HUES6 (cell line): ENCODE results near the gene FGGY.
"Not testable (repeated sequence)": the region's sequence is repeated elsewhere in the genome, so short reads cannot be mapped to it uniquely, and the experiment has no call there.

Source experiments
- H3K27ac ChIP-seq: 2 replicates; pipeline ENCODE4 v1.7.0; 2013; ENCODE audit warnings: low read depth, mild to moderate bottlenecking, low read length, inconsistent platforms
- H3K27me3 ChIP-seq: 2 replicates; pipeline ENCODE4 v1.6.1; 2013; ENCODE audit warnings: low read length; ENCODE audit not compliant: control insufficient read depth, insufficient read depth
- H3K36me3 ChIP-seq: 2 replicates; pipeline ENCODE4 v1.6.1; 2013; ENCODE audit warnings: low read length; ENCODE audit not compliant: control insufficient read depth, insufficient read depth
- H3K4me1 ChIP-seq: 2 replicates; pipeline ENCODE4 v1.6.1; 2013; ENCODE audit warnings: low read length; ENCODE audit not compliant: control insufficient read depth, insufficient read depth
- H3K4me3 ChIP-seq: 2 replicates; pipeline ENCODE4 v1.5.1; 2013; ENCODE audit warnings: low read depth, low read length
- H3K9ac ChIP-seq: one replicate; pipeline ENCODE4 v1.6.1; 2013; ENCODE audit warnings: mild to moderate bottlenecking, low read length
- H3K9me3 ChIP-seq: 2 replicates; pipeline ENCODE4 v1.6.1; 2013; ENCODE audit warnings: low read depth, low read length; ENCODE audit not compliant: control insufficient read depth, insufficient read depth

Gene FGGY

DNA sequence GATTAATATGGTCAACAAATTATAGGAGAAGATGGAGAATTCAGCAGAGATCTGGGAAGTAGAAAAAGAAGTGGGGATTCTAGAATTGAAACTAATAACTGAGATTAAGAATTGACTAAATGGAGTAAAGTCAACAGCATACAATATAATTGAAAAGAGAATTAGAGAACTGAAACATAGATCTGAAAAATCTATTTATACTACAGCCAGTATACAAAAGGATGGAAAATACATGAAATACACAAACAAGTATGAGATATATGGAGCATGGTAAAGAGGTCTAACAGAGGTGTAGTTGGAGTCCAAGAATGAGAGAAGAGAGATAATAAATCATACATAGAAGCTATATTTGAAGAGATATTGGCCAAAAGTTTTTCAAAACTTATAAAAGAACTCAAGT is 235.2 kb downstream of the FGGY start:
- Histone ChIP-seq H3K4me3 (no peak overlapping the region), H3K4me1 (no peaks in the 10 kb centered on the region)

DNA sequence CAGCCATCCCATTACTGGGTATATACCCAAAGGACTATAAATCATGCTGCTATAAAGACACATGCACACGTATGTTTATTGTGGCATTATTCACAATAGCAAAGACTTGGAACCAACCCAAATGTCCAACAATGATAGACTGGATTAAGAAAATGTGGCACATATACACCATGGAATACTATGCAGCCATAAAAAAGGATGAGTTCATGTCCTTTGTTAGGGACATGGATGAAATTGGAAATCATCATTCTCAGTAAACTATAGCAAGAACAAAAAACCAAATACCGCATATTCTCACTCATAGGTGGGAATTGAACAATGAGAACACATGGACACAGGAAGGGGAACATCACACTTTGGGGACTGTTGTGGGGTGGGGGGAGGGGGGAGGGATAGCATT is 241.6 kb downstream of the FGGY start:
- H3K36me3 ChIP-seq, H3K9ac ChIP-seq, H3K9me3 ChIP-seq, H3K27me3 ChIP-seq, H3K4me3 ChIP-seq, H3K27ac ChIP-seq, H3K4me1 ChIP-seq: not testable (repeated sequence)

More for the DNA sequence above, 235.2 kb downstream of the FGGY start:
- Histone ChIP-seq H3K36me3 (no peaks in the 10 kb centered on the region), H3K27me3 (no peaks in the 10 kb centered on the region), H3K9me3 (0 out of 2 replicates have a peak, but pooled peaks cover 3% of the 10 kb centered on the region), H3K27ac (no peak overlapping the region), H3K9ac (no peak overlapping the region)

DNA sequence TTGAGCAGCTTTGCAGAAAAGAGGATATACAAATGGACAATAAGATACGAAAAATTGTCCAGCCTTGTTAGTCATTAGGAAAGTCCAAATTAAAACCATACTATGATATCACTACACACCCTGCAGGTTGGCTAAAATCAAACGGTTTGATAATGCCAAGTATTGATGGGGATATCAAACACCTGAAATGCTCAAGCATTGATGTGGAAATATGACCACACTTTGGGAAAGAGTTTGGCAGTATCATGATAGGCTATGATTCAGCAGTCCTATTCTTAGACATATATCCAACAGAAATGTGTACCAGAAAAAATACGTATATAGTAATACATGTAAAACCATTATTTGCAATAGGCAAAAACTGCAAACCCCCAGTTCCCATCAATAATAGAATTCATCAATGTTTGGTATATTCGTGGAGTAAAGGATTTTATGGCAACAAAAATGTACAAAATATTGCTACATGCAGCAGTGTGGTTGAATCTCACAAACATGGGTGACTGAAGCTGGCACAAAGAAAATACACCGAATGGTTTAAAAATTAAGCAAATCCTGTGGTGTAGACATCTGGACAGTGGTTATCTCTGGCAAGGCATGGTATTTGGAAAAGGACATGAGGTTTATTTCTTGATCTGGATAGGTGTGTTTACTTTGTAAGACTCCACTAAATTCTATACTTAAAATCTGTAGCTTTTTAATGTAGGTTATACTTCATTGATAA is 243.2 kb downstream of the FGGY start:
- no peaks in the 10 kb centered on the region for H3K27me3 ChIP-seq
- no peak overlapping the region for H3K4me3 ChIP-seq
- no peak overlapping the region for H3K9ac ChIP-seq
- no peaks in the 10 kb centered on the region for H3K9me3 ChIP-seq
- no peak overlapping the region for H3K27ac ChIP-seq
- no peaks in the 10 kb centered on the region for H3K36me3 ChIP-seq
- no peaks in the 10 kb centered on the region for H3K4me1 ChIP-seq

DNA sequence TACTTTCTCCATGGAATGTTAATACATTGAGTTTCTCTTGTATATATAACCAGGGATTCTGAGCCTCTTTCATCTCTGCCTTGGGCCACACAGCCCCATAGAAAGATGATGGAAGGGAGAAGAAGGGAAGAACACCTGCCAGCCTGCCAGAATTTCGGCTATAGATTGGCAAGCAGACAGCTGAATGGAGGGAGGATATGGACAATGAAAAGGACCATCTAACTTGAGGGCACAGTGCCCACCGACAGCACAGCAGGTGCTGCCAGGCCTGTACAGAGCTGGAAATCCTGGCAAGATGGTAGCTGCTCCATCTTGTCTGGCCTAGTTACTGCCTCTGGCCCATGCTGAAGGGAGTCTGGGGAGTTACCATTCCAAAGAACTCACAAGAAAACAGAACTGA is 244.3 kb downstream of the FGGY start:
- no peaks in the 10 kb centered on the region for H3K36me3 ChIP-seq
- no peak overlapping the region for H3K9ac ChIP-seq
- no peak overlapping the region for H3K27ac ChIP-seq
- H3K4me1 ChIP-seq: no peaks in the 10 kb centered on the region
- H3K27me3 ChIP-seq: no peaks in the 10 kb centered on the region
- H3K4me3 ChIP-seq: no peak overlapping the region
- H3K9me3 ChIP-seq: no peaks in the 10 kb centered on the region

DNA sequence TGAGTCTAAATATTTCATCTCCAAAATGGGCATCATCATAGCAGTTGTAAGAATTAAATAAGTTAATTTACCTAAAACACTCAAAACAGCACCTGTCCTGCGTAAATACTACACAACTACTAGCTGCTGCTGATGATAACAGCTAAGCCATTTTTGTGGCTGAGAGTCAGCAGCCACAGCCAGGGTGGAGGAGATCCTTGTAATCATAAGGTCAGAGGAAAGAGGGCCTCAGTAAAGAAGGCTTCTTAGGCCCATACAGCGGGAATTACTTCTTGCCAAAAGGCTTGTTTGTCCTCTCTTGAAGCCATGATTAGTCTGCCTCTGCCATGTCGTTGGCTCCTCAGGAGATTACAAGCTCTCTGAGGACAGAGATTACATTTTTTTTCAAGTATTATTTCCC is 245.0 kb downstream of the FGGY start:
- H3K36me3 ChIP-seq: no peaks in the 10 kb centered on the region
- no peaks in the 10 kb centered on the region for H3K27me3 ChIP-seq
- H3K4me3 ChIP-seq: no peak overlapping the region
- H3K9me3 ChIP-seq: no peaks in the 10 kb centered on the region
- H3K4me1 ChIP-seq: no peaks in the 10 kb centered on the region
- no peak overlapping the region for H3K27ac ChIP-seq
- no peak overlapping the region for H3K9ac ChIP-seq

DNA sequence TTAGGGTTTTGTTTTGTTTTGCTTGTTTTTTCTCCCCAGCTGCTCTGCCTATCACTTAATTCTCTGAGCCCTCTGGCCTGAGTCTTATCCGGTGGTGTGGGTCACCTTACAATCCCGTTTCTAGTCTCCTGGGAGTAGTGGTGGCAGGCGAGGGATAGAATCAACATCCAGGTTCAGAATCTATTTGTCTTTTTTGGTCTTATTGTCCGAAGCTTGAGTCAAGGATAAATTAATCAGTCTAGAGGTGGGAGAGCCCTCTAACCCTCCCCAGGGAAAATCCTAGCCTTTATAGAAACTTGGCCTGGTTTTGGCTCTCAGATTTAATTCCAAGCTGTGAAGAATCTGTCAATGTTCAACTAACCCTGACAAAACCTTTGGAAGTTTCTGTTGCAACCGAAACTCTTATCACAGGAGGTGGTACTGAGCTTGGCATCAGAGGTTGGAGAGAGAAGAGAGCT is 246.3 kb downstream of the FGGY start:
- no peak overlapping the region for H3K4me3 ChIP-seq
- H3K27ac ChIP-seq: no peak overlapping the region
- no peak overlapping the region for H3K9ac ChIP-seq
- no peaks in the 10 kb centered on the region for H3K36me3 ChIP-seq
- no peaks in the 10 kb centered on the region for H3K9me3 ChIP-seq
- H3K4me1 ChIP-seq: no peaks in the 10 kb centered on the region
- no peaks in the 10 kb centered on the region for H3K27me3 ChIP-seq

DNA sequence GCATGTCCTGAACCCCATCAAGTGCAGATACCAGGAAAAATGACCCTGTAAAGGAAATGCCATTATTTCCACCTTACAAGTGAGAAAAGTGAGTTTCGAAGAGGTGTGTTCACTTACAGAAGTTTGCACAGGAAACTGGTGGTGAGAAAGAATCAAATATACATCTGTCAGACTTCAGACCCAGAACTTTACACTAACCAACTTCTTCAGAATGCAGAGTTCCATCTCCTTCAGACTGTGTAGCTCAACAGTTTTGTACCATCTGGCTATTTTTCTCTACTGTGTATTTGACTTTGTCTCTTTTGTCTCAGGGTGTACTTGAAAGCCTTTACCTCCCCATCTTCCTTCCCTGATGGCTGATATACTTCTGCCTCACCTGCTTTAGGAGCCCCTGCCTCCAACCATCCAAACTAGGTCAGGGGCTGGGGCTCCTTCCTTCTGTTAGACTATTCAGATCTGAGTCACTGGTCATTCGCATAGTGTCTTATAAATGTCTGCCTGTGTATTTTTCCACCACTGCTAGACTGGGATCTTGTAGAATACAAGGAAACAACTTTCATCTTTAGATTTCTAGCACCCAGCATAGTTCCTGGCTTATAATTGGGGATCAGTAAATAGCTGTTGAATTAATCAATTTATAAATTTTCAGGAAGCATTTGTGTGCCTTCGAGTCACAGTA is 247.9 kb downstream of the FGGY start:
- H3K4me1 ChIP-seq: no peaks in the 10 kb centered on the region
- no peak overlapping the region for H3K9ac ChIP-seq
- no peaks in the 10 kb centered on the region for H3K9me3 ChIP-seq
- H3K36me3 ChIP-seq: no peaks in the 10 kb centered on the region
- no peak overlapping the region for H3K27ac ChIP-seq
- no peak overlapping the region for H3K4me3 ChIP-seq
- H3K27me3 ChIP-seq: no peaks in the 10 kb centered on the region

DNA sequence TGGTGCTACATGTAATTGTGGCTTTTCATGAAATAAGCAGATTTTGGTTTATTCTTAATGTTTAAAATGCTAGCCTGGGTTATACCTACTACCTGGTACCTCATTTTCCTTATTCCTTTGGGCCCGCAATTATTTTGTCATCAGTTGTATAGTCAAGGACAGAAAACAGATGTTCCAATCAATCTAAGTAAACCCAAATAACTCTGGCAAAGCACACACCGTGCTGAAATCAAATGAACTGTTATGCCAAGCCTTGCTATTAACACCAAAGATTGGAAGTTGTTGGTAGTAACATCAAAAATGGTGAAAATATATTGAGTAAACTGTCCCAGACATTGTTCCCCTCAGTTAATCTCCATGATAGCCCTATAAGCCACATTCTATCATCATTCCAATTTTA is 248.9 kb downstream of the FGGY start:
- H3K4me1 ChIP-seq: no peaks in the 10 kb centered on the region
- no peak overlapping the region for H3K4me3 ChIP-seq
- H3K9ac ChIP-seq: no peak overlapping the region
- no peaks in the 10 kb centered on the region for H3K36me3 ChIP-seq
- no peaks in the 10 kb centered on the region for H3K9me3 ChIP-seq
- no peaks in the 10 kb centered on the region for H3K27me3 ChIP-seq
- no peak overlapping the region for H3K27ac ChIP-seq

DNA sequence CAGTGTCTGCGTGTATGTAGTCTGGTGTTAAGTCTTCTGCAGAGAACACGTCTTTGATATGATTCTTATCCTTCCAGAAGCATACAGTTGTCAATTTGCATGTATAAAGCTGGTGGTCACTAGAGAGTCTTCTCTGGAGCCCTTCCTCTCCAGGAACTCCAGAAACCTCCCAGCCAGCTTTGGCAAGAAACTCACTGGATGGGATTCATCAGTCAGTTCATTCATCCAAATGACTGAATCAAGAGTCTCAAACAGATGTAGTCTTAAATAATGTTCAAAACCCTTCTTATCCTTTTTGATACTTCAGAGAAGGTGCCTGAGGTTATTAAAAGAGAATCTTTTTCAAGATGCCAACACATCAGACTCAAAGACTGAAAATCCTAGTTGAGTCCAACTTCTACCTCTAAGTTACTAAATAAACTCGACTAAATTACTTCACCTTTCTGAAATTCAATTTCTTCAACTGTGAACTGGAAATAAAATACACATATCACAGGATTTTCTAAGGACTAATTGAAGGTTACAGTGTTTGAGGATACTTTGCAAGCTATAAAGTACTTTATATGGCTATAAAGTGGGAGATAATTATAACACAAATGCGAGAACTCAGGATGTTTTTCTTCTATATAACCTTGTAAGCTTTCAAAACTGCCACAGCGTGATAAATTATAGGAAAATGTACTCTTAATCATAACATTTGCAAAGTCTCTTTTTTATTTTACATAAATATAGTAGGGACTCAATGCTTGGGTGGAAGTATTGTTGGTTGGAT is 252.4 kb downstream of the FGGY start:
- Histone ChIP-seq H3K4me3 (no peak overlapping the region), H3K9me3 (no peaks in the 10 kb centered on the region), H3K4me1 (peaks cover 4% of the 10 kb centered on the region; the same call in 1 of the 2 replicates), H3K9ac (no peak overlapping the region), H3K27me3 (no peaks in the 10 kb centered on the region), H3K36me3 (no peaks in the 10 kb centered on the region), H3K27ac (no peak overlapping the region)

DNA sequence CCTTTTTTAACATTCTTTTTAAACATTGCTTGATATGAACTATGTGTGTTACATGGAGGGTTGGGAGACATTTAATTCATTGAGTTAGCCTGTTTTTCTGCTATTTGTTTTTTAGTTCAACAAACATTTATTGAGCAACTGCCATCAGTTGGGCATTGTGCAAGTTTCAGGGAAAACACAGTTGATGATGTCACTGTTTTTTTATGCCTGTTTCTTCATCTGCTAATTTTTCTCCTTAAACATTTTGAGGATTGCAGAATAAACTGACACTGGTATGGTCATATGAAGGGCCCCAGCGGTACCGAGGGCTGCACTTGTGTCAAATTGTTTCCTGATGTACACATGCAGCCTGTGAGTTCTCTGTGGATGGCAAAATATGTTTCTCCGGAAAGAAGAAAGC is 253.0 kb downstream of the FGGY start:
- Histone ChIP-seq H3K4me3 (no peak overlapping the region), H3K9me3 (no peaks in the 10 kb centered on the region), H3K36me3 (no peaks in the 10 kb centered on the region), H3K27me3 (no peaks in the 10 kb centered on the region), H3K4me1 (peaks cover 6% of the 10 kb centered on the region; the same call in 1 of the 2 replicates), H3K27ac (no peak overlapping the region), H3K9ac (no peak overlapping the region)

DNA sequence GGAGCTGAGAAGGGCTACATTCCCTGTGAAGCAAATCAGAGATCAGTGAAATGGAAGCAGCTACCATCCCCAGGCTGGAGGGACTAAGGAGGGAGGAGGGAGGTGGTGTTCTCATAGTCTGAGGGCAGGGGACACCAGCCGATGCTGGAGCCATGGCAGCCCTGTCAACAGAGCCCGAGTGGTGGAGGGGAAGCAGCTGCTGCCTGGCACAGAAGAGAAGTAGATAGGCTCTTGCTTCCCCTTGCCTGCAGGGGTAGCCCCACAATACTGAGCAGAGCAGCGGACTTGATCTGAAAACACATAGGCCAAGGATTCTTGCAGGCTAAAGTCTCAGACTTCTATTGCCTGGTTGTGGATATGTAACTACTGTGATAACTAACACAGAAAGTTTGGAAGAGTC is 255.1 kb downstream of the FGGY start:
- H3K4me3 ChIP-seq: no peak overlapping the region
- peaks cover 2% of the 10 kb centered on the region; the same call in 1 of the 2 replicates for H3K9me3 ChIP-seq
- H3K4me1 ChIP-seq: peaks cover 9% of the 10 kb centered on the region; the same call in 1 of the 2 replicates

More for the DNA sequence above, 255.1 kb downstream of the FGGY start:
- H3K27me3 ChIP-seq: no peaks in the 10 kb centered on the region
- H3K9ac ChIP-seq: no peak overlapping the region
- H3K36me3 ChIP-seq: no peaks in the 10 kb centered on the region
- H3K27ac ChIP-seq: no peak overlapping the region
